ENCODE data around the gene SPEM2.

SPEM2 gene

GRCh38 chr17:7475764-7476422 lies 50.5 kb downstream of the SPEM2 start:
- DNase-seq: no peak

- no peak for DNase-seq
Observed at GRCh38 chr17:7476494-7476893, 51.1 kb downstream of the SPEM2 start.

GRCh38 chr17:7476951-7477350 lies 51.5 kb downstream of the SPEM2 start:
- DNase-seq: no peak
